Testis (tissue), 2 donors: ENCODE measurements around the gene TAC3.
"Not testable (repeated sequence)": the region's sequence is repeated elsewhere in the genome, so short reads cannot be mapped to it uniquely, and the experiment has no call there.

Experiments used
- POLR2A ChIP-seq: fragments of 450-650 bp; IDR thresholded peaks from one replicate; pipeline ENCODE4 v1.6.1; 2017; ENCODE audit warnings: antibody characterized with exemption, mild to moderate bottlenecking, moderate library complexity
- TF ChIP-seq, protein P1 (sequence below), 3 experiments: fragments of 450-650 bp in 2 of 3; fragments of 200-600 bp in 1 of 3; sonication (generic) in 1 of 3; IDR thresholded peaks; one replicate each; pipeline ENCODE4 v1.5.1; 2016 to 2019; ENCODE audit warnings: antibody characterized with exemption in 3 of 3, mild to moderate bottlenecking in 2 of 3, moderate library complexity in 1 of 3

DNA sequence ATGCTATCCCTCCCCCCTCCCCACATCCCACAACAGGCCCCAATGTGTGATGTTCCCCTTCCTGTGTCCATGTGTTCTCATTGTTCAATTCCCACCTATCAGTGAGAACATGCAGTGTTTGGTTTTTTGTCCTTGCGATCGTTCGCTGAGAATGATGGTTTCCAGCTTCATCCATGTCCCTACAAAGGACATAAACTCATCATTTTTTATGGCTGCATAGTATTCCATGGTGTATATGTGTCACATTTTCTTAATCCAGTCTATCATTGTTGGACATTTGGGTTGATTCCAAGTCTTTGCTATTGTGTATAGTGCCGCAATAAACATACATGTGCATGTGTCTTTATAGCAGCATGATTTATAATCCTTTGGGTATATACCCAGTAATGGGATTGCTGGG is 36.8 kb upstream of the TAC3 start:
- TF ChIP-seq, protein P1, sequence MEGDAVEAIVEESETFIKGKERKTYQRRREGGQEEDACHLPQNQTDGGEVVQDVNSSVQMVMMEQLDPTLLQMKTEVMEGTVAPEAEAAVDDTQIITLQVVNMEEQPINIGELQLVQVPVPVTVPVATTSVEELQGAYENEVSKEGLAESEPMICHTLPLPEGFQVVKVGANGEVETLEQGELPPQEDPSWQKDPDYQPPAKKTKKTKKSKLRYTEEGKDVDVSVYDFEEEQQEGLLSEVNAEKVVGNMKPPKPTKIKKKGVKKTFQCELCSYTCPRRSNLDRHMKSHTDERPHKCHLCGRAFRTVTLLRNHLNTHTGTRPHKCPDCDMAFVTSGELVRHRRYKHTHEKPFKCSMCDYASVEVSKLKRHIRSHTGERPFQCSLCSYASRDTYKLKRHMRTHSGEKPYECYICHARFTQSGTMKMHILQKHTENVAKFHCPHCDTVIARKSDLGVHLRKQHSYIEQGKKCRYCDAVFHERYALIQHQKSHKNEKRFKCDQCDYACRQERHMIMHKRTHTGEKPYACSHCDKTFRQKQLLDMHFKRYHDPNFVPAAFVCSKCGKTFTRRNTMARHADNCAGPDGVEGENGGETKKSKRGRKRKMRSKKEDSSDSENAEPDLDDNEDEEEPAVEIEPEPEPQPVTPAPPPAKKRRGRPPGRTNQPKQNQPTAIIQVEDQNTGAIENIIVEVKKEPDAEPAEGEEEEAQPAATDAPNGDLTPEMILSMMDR (IDR thresholded peaks at IDR 0.05): not testable (repeated sequence)
- TF ChIP-seq POLR2A: not testable (repeated sequence)
